C4-2B (cell line): ENCODE data around the gene ADGRE1.

Experiments
- H3K27ac ChIP-seq: fragments of 450-650 bp; 2 replicates; pipeline ENCODE4 v1.5.1; 2017
- CTCF ChIP-seq: fragments of 450-650 bp; conservative IDR thresholded peaks from 2 replicates; pipeline ENCODE4 v1.5.1; 2017; ENCODE audit warnings: mild to moderate bottlenecking
- ZFX ChIP-seq: fragments of 450-650 bp; IDR thresholded peaks from 2 replicates; pipeline ENCODE4 v1.6.1; 2017

Gene ADGRE1

GRCh38 chr19:6853868-6854267 is 33.5 kb upstream of the ADGRE1 start:
- H3K27ac ChIP-seq: no peak overlapping the region
- TF ChIP-seq CTCF (no peak), ZFX (no peak)

- no peak overlapping the region for H3K27ac ChIP-seq
- TF ChIP-seq CTCF: no peak
- no peak for TF ChIP-seq ZFX
Observed at GRCh38 chr19:6854758-6855157, 32.6 kb upstream of the ADGRE1 start.

- no peak overlapping the region for H3K27ac ChIP-seq
- TF ChIP-seq ZFX (no peak), CTCF (no peak)
Observed at GRCh38 chr19:6856749-6857372, 30.5 kb upstream of the ADGRE1 start.

GRCh38 chr19:6861683-6862286 is 25.6 kb upstream of the ADGRE1 start:
- TF ChIP-seq CTCF (no peak), ZFX (no peak)
- no peak overlapping the region for H3K27ac ChIP-seq

- TF ChIP-seq ZFX (no peak), CTCF (peak; percentile 79)
- H3K27ac ChIP-seq: no peak overlapping the region
Observed at GRCh38 chr19:6862673-6863078, 24.7 kb upstream of the ADGRE1 start.

- no peak overlapping the region for H3K27ac ChIP-seq
- TF ChIP-seq CTCF (no peak), ZFX (no peak)
Observed at GRCh38 chr19:6864325-6864940, 22.9 kb upstream of the ADGRE1 start.

- no peak overlapping the region for H3K27ac ChIP-seq
- TF ChIP-seq CTCF (no peak), ZFX (no peak)
Observed at GRCh38 chr19:6865849-6866248, 21.5 kb upstream of the ADGRE1 start.
